ACHN (cell line): ENCODE data around the gene MYO18A.

Experiments used
- DNase-seq: peaks from one replicate; pipeline ENCODE4 v3.0.0-alpha.2; 2015
- in situ Hi-C: cut with HindIII; loops from 2 replicates; pipeline ENCODE4 v1.10.0; 2017; ENCODE audit warnings: low sequenced_read_pairs, low pct_ligation_motif_present, low pct_unique_long_range_greater_than_20kb

The MYO18A gene

GRCh38 chr17:29036584-29036983 lies 143.6 kb downstream of the MYO18A start:
- in situ Hi-C loops: no loop called here

GRCh38 chr17:29034510-29034909 lies 145.7 kb downstream of the MYO18A start:
- no peak for DNase-seq
- in situ Hi-C loops: no loop called here

More at GRCh38 chr17:29036584-29036983, 143.6 kb downstream of the MYO18A start:
- no peak for DNase-seq

GRCh38 chr17:29032857-29033197 lies 147.4 kb downstream of the MYO18A start:
- in situ Hi-C loops: no loop called here
- DNase-seq: no peak

GRCh38 chr17:29032013-29032856 lies 148.0 kb downstream of the MYO18A start:
- in situ Hi-C loops: no loop called here
- DNase-seq: no peak

GRCh38 chr17:29031488-29031887 lies 148.7 kb downstream of the MYO18A start:
- in situ Hi-C loops: no loop called here
- no peak for DNase-seq

- DNase-seq: no peak
- in situ Hi-C loops: no loop called here
Observed at GRCh38 chr17:29024316-29024952, 155.8 kb downstream of the MYO18A start.

GRCh38 chr17:29022074-29022473 lies 158.1 kb downstream of the MYO18A start:
- in situ Hi-C loops: no loop called here
- no peak for DNase-seq

- in situ Hi-C loops: no loop called here
- DNase-seq: no peak
Observed at GRCh38 chr17:29021226-29021625, 159.0 kb downstream of the MYO18A start.
